ENCODE measurements around the gene OOSP3.
"Not testable (repeated sequence)": the region's sequence is repeated elsewhere in the genome, so short reads cannot be mapped to it uniquely, and the experiment has no call there.

The OOSP3 gene

GRCh38 chr11:59879567-59879966 is 985 bp downstream of the OOSP3 start:
- H3K4me3 ChIP-seq (ENCODE audit: low read length), result no peak overlapping the region
- no peak overlapping the region for H3K9ac ChIP-seq (ENCODE audit: low read length)
- no peaks in the 10 kb centered on the region for H3K4me1 ChIP-seq (ENCODE audit: control insufficient read depth, insufficient read depth, low read length)
- no peaks in the 10 kb centered on the region for H3K27me3 ChIP-seq (ENCODE audit: control insufficient read depth, insufficient read depth, low read length)
- no peaks in the 10 kb centered on the region for H3K9me3 ChIP-seq (ENCODE audit: control insufficient read depth, low read length)
- no peaks in the 10 kb centered on the region for H3K36me3 ChIP-seq (ENCODE audit: control insufficient read depth, insufficient read depth, low read length)

GRCh38 chr11:59883597-59883996 is 5.0 kb downstream of the OOSP3 start:
- H3K4me3 ChIP-seq (ENCODE audit: low read length), result no peak overlapping the region
- H3K36me3 ChIP-seq (ENCODE audit: control insufficient read depth, insufficient read depth, low read length), result no peaks in the 10 kb centered on the region
- no peaks in the 10 kb centered on the region for H3K27me3 ChIP-seq (ENCODE audit: control insufficient read depth, insufficient read depth, low read length)
- H3K9me3 ChIP-seq (ENCODE audit: control insufficient read depth, low read length), result no peaks in the 10 kb centered on the region
- no peaks in the 10 kb centered on the region for H3K4me1 ChIP-seq (ENCODE audit: control insufficient read depth, insufficient read depth, low read length)
- H3K9ac ChIP-seq (ENCODE audit: low read length), result no peak overlapping the region

GRCh38 chr11:59887156-59887555 is 8.6 kb downstream of the OOSP3 start:
- not testable (repeated sequence) for H3K36me3 ChIP-seq (ENCODE audit: control insufficient read depth, insufficient read depth, low read length); H3K9ac ChIP-seq (ENCODE audit: low read length); H3K27me3 ChIP-seq (ENCODE audit: control insufficient read depth, insufficient read depth, low read length); H3K4me1 ChIP-seq (ENCODE audit: control insufficient read depth, insufficient read depth, low read length); H3K9me3 ChIP-seq (ENCODE audit: control insufficient read depth, low read length); H3K4me3 ChIP-seq (ENCODE audit: low read length)

- Histone ChIP-seq H3K4me1 (ENCODE audit: control insufficient read depth, insufficient read depth, low read length) (no peaks in the 10 kb centered on the region), H3K27me3 (ENCODE audit: control insufficient read depth, insufficient read depth, low read length) (no peaks in the 10 kb centered on the region), H3K9me3 (ENCODE audit: control insufficient read depth, low read length) (no peaks in the 10 kb centered on the region), H3K36me3 (ENCODE audit: control insufficient read depth, insufficient read depth, low read length) (no peaks in the 10 kb centered on the region), H3K9ac (ENCODE audit: low read length) (no peak overlapping the region), H3K4me3 (ENCODE audit: low read length) (no peak overlapping the region)
Measured at GRCh38 chr11:59891781-59892181, 13.2 kb downstream of the OOSP3 start.

GRCh38 chr11:59894616-59895015 is 16.0 kb downstream of the OOSP3 start:
- no peaks in the 10 kb centered on the region for H3K27me3 ChIP-seq (ENCODE audit: control insufficient read depth, insufficient read depth, low read length)
- H3K9ac ChIP-seq (ENCODE audit: low read length), result no peak overlapping the region
- H3K4me1 ChIP-seq (ENCODE audit: control insufficient read depth, insufficient read depth, low read length), result no peaks in the 10 kb centered on the region
- no peaks in the 10 kb centered on the region for H3K9me3 ChIP-seq (ENCODE audit: control insufficient read depth, low read length)
- H3K4me3 ChIP-seq (ENCODE audit: low read length), result no peak overlapping the region
- no peaks in the 10 kb centered on the region for H3K36me3 ChIP-seq (ENCODE audit: control insufficient read depth, insufficient read depth, low read length)

- no peak overlapping the region for H3K4me3 ChIP-seq (ENCODE audit: low read length)
- H3K36me3 ChIP-seq (ENCODE audit: control insufficient read depth, insufficient read depth, low read length), result no peaks in the 10 kb centered on the region
- H3K9ac ChIP-seq (ENCODE audit: low read length), result no peak overlapping the region
- H3K4me1 ChIP-seq (ENCODE audit: control insufficient read depth, insufficient read depth, low read length), result peaks cover 4% of the 10 kb centered on the region
- H3K27me3 ChIP-seq (ENCODE audit: control insufficient read depth, insufficient read depth, low read length), result no peaks in the 10 kb centered on the region
- H3K9me3 ChIP-seq (ENCODE audit: control insufficient read depth, low read length), result no peaks in the 10 kb centered on the region
Measured at GRCh38 chr11:59898046-59898445, 19.5 kb downstream of the OOSP3 start.

GRCh38 chr11:59898650-59899049 is 20.1 kb downstream of the OOSP3 start:
- Histone ChIP-seq H3K4me3 (ENCODE audit: low read length) (no peak overlapping the region), H3K4me1 (ENCODE audit: control insufficient read depth, insufficient read depth, low read length) (peaks cover 4% of the 10 kb centered on the region), H3K9ac (ENCODE audit: low read length) (no peak overlapping the region), H3K9me3 (ENCODE audit: control insufficient read depth, low read length) (no peaks in the 10 kb centered on the region), H3K36me3 (ENCODE audit: control insufficient read depth, insufficient read depth, low read length) (no peaks in the 10 kb centered on the region), H3K27me3 (ENCODE audit: control insufficient read depth, insufficient read depth, low read length) (no peaks in the 10 kb centered on the region)

GRCh38 chr11:59899532-59899931 is 20.9 kb downstream of the OOSP3 start:
- Histone ChIP-seq H3K9ac (ENCODE audit: low read length) (no peak overlapping the region), H3K9me3 (ENCODE audit: control insufficient read depth, low read length) (no peaks in the 10 kb centered on the region), H3K4me1 (ENCODE audit: control insufficient read depth, insufficient read depth, low read length) (peaks cover 4% of the 10 kb centered on the region), H3K36me3 (ENCODE audit: control insufficient read depth, insufficient read depth, low read length) (no peaks in the 10 kb centered on the region), H3K4me3 (ENCODE audit: low read length) (no peak overlapping the region), H3K27me3 (ENCODE audit: control insufficient read depth, insufficient read depth, low read length) (no peaks in the 10 kb centered on the region)

- H3K36me3 ChIP-seq (ENCODE audit: control insufficient read depth, insufficient read depth, low read length), result no peaks in the 10 kb centered on the region
- H3K4me1 ChIP-seq (ENCODE audit: control insufficient read depth, insufficient read depth, low read length), result peaks cover 4% of the 10 kb centered on the region
- no peaks in the 10 kb centered on the region for H3K27me3 ChIP-seq (ENCODE audit: control insufficient read depth, insufficient read depth, low read length)
- H3K9me3 ChIP-seq (ENCODE audit: control insufficient read depth, low read length), result no peaks in the 10 kb centered on the region
- H3K9ac ChIP-seq (ENCODE audit: low read length), result no peak overlapping the region
- H3K4me3 ChIP-seq (ENCODE audit: low read length), result no peak overlapping the region
Measured at GRCh38 chr11:59900366-59901126, 22.0 kb downstream of the OOSP3 start.

GRCh38 chr11:59901306-59901705 is 22.7 kb downstream of the OOSP3 start:
- Histone ChIP-seq H3K4me1 (ENCODE audit: control insufficient read depth, insufficient read depth, low read length) (peaks cover 4% of the 10 kb centered on the region), H3K4me3 (ENCODE audit: low read length) (no peak overlapping the region), H3K36me3 (ENCODE audit: control insufficient read depth, insufficient read depth, low read length) (no peaks in the 10 kb centered on the region), H3K9ac (ENCODE audit: low read length) (no peak overlapping the region), H3K9me3 (ENCODE audit: control insufficient read depth, low read length) (no peaks in the 10 kb centered on the region), H3K27me3 (ENCODE audit: control insufficient read depth, insufficient read depth, low read length) (no peaks in the 10 kb centered on the region)

GRCh38 chr11:59903569-59903968 is 25.0 kb downstream of the OOSP3 start:
- H3K4me3 ChIP-seq (ENCODE audit: low read length); H3K9ac ChIP-seq (ENCODE audit: low read length); H3K4me1 ChIP-seq (ENCODE audit: control insufficient read depth, insufficient read depth, low read length); H3K36me3 ChIP-seq (ENCODE audit: control insufficient read depth, insufficient read depth, low read length); H3K9me3 ChIP-seq (ENCODE audit: control insufficient read depth, low read length); H3K27me3 ChIP-seq (ENCODE audit: control insufficient read depth, insufficient read depth, low read length): not testable (repeated sequence)

- Histone ChIP-seq H3K4me1 (ENCODE audit: control insufficient read depth, insufficient read depth, low read length) (no peaks in the 10 kb centered on the region), H3K36me3 (ENCODE audit: control insufficient read depth, insufficient read depth, low read length) (no peaks in the 10 kb centered on the region), H3K4me3 (ENCODE audit: low read length) (no peak overlapping the region), H3K9me3 (ENCODE audit: control insufficient read depth, low read length) (peaks cover 16% of the 10 kb centered on the region), H3K27me3 (ENCODE audit: control insufficient read depth, insufficient read depth, low read length) (no peaks in the 10 kb centered on the region), H3K9ac (ENCODE audit: low read length) (no peak overlapping the region)
Measured at GRCh38 chr11:59918480-59918879, 39.9 kb downstream of the OOSP3 start.

Measured in mucosa of stomach (tissue), 1 donor.